H1 (cell line): ENCODE data around the gene MTFMT. TPM values are rescaled to one million over a fixed set of nuclear protein-coding genes. Genes with fewer than 3 reads are reported as not detected.

ENCODE experiments used
- CTCF ChIA-PET: fragments of 300-600 bp; sonication (Branson Sonifier 250); formaldehyde crosslinking; loops from one replicate; lab custom pipeline; 2021; ENCODE audit not compliant: partially characterized antibody; lab: Charles Lee
- POLR2A ChIA-PET: fragments of 300-600 bp; sonication (Branson Sonifier 250); formaldehyde crosslinking; loops from one replicate; lab custom pipeline; 2021; ENCODE audit warnings: inconsistent platforms; ENCODE audit not compliant: partially characterized antibody; lab: Charles Lee
- DNase-seq, 2 experiments: peaks; one replicate each; pipeline versions ENCODE4 v3.0.0 to v3.0.0-alpha.2; 2010 to 2022; ENCODE audit warnings: low spot score in 2 of 2, low read depth in 1 of 2, mixed read lengths in 1 of 2
- FAIRE-seq: peaks from 2 replicates; lab custom pipeline; 2011; peaks lifted over from hg19 to GRCh38; lab: Jason Lieb, UNC
- H2AFZ ChIP-seq: 2 replicates; pipeline ENCODE4 v1.8.1; 2012; ENCODE audit warnings: low read length, inconsistent platforms
- H2AK5ac ChIP-seq: 2 replicates; pipeline ENCODE4 v1.6.1; 2013; ENCODE audit warnings: low read depth, low read length
- H2BK120ac ChIP-seq: replicated peaks from 2 replicates; pipeline ENCODE3; 2013; ENCODE audit warnings: low read depth, low read length, inconsistent platforms
- H2BK12ac ChIP-seq: 2 replicates; pipeline ENCODE4 v1.6.1; 2013; ENCODE audit warnings: low read depth, low read length
- H2BK15ac ChIP-seq: 2 replicates; pipeline ENCODE4 v1.6.1; 2013; ENCODE audit warnings: low read length
- H2BK20ac ChIP-seq: 2 replicates; pipeline ENCODE4 v1.6.1; 2013; ENCODE audit warnings: low read length
- H2BK5ac ChIP-seq: 2 replicates; pipeline ENCODE4 v1.6.1; 2013; ENCODE audit warnings: low read depth, low read length
- H3K14ac ChIP-seq: 2 replicates; pipeline ENCODE4 v1.6.1; 2013; ENCODE audit warnings: inconsistent platforms; ENCODE audit not compliant: insufficient read length
- H3K18ac ChIP-seq: 2 replicates; pipeline ENCODE4 v1.6.1; 2013; ENCODE audit warnings: low read length; ENCODE audit errors: extremely low read depth
- H3K23ac ChIP-seq: 2 replicates; pipeline ENCODE4 v1.6.1; 2013; ENCODE audit warnings: inconsistent platforms; ENCODE audit not compliant: insufficient read length
- H3K23me2 ChIP-seq: 2 replicates; pipeline ENCODE4 v1.6.1; 2013; ENCODE audit warnings: low read depth, low read length
- H3K27ac ChIP-seq: 2 replicates; pipeline ENCODE4 v1.6.1; 2011; ENCODE audit warnings: low read depth, low read length, inconsistent platforms
- H3K27me3 ChIP-seq, 4 experiments: replicated peaks in 1 of 4; 1 replicate in 1 of 4; 2 replicates in 3 of 4; pipeline versions ENCODE4 v1.6.1 to v1.8.1; 2011 to 2013; ENCODE audit warnings: low read length in 3 of 4, mild to moderate bottlenecking in 3 of 4, inconsistent platforms in 2 of 4, mixed read lengths in 2 of 4, moderate library complexity in 1 of 4; ENCODE audit not compliant: control insufficient read depth in 3 of 4, insufficient read depth in 3 of 4; ENCODE audit errors: extremely low read depth in 1 of 4
- H3K36me3 ChIP-seq, 4 experiments: 2 replicates each; pipeline versions ENCODE4 v1.6.1 to v1.8.1; 2011 to 2013; ENCODE audit warnings: mild to moderate bottlenecking in 4 of 4, low read length in 3 of 4, moderate library complexity in 2 of 4, control low read depth in 1 of 4, inconsistent platforms in 1 of 4; ENCODE audit not compliant: insufficient read depth in 4 of 4, control insufficient read depth in 2 of 4
- H3K4ac ChIP-seq: replicated peaks from 2 replicates; pipeline ENCODE3; 2013; ENCODE audit warnings: low read length, low read depth, mixed read lengths, inconsistent platforms; ENCODE audit not compliant: insufficient read length
- H3K4me1 ChIP-seq, 4 experiments: replicated peaks in 1 of 4; 1 replicate in 1 of 4; 2 replicates in 3 of 4; pipeline versions ENCODE4 v1.6.1 to v1.8.1; 2011 to 2013; ENCODE audit warnings: low read length in 3 of 4, inconsistent platforms in 2 of 4, mixed read lengths in 1 of 4; ENCODE audit not compliant: insufficient read depth in 4 of 4, control insufficient read depth in 3 of 4
- H3K4me2 ChIP-seq, 2 experiments: 2 replicates each; pipeline versions ENCODE4 v1.6.1 to v1.8.1; 2011 to 2013; ENCODE audit warnings: low read depth in 2 of 2, low read length in 2 of 2, control low read depth in 1 of 2, inconsistent platforms in 1 of 2, mild to moderate bottlenecking in 1 of 2; ENCODE audit not compliant: insufficient read depth in 1 of 2
- H3K4me3 ChIP-seq, 4 experiments: fragments of 200-600, 300-600 bp in 1 of 4; sonication (generic), shearing (Covaris generic), sonication (Bioruptor Twin) in 1 of 4; 2 replicates each; pipeline versions ENCODE4 v1.5.1 to v1.8.1; 2011 to 2016; ENCODE audit warnings: low read length in 4 of 4, low read depth in 3 of 4, control low read depth in 2 of 4, inconsistent platforms in 2 of 4, mild to moderate bottlenecking in 2 of 4, mixed read lengths in 1 of 4, moderate library complexity in 1 of 4; ENCODE audit not compliant: insufficient read depth in 2 of 4; ENCODE audit errors: extremely low read depth in 1 of 4
- H3K56ac ChIP-seq: replicated peaks from 2 replicates; pipeline ENCODE3; 2013; ENCODE audit warnings: low read depth, mild to moderate bottlenecking, mixed read lengths, low read length, inconsistent platforms; ENCODE audit not compliant: insufficient read length
- H3K79me1 ChIP-seq: 2 replicates; pipeline ENCODE4 v1.6.1; 2013; ENCODE audit warnings: low read depth, low read length, control low read depth
- H3K79me2 ChIP-seq, 2 experiments: 2 replicates each; pipeline versions ENCODE4 v1.6.1 to v1.8.1; 2012 to 2013; ENCODE audit warnings: low read length in 2 of 2, mild to moderate bottlenecking in 2 of 2, inconsistent platforms in 1 of 2; ENCODE audit not compliant: insufficient read depth in 2 of 2, control insufficient read depth in 1 of 2
- H3K9ac ChIP-seq, 4 experiments: replicated peaks in 1 of 4; 1 replicate in 1 of 4; 2 replicates in 3 of 4; pipeline versions ENCODE4 v1.6.1 to v1.8.1; 2011 to 2013; ENCODE audit warnings: low read depth in 3 of 4, low read length in 3 of 4, control low read depth in 2 of 4, mild to moderate bottlenecking in 2 of 4, moderate library complexity in 2 of 4, inconsistent platforms in 1 of 4; ENCODE audit errors: extremely low read depth in 1 of 4
- H3K9me3 ChIP-seq, 2 experiments: 2 replicates each; pipeline versions ENCODE4 v1.6.1 to v1.8.1; 2012 to 2013; ENCODE audit warnings: mild to moderate bottlenecking in 2 of 2, moderate library complexity in 2 of 2, control low read depth in 1 of 2, inconsistent platforms in 1 of 2, low read depth in 1 of 2, low read length in 1 of 2, mixed read lengths in 1 of 2; ENCODE audit not compliant: insufficient read depth in 2 of 2
- H4K20me1 ChIP-seq, 2 experiments: replicated peaks in 1 of 2; 2 replicates each; pipeline versions ENCODE3 to v1.8.1; 2011 to 2013; ENCODE audit warnings: inconsistent platforms in 2 of 2, low read length in 2 of 2, mild to moderate bottlenecking in 1 of 2; ENCODE audit not compliant: insufficient read depth in 2 of 2, control insufficient read depth in 1 of 2
- H4K5ac ChIP-seq: 2 replicates; pipeline ENCODE4 v1.6.1; 2013; ENCODE audit warnings: low read length, low read depth, mixed read lengths, inconsistent platforms; ENCODE audit not compliant: insufficient read length
- H4K8ac ChIP-seq: 2 replicates; pipeline ENCODE4 v1.8.0; 2013; ENCODE audit warnings: mild to moderate bottlenecking, moderate library complexity, low read length, inconsistent platforms; ENCODE audit not compliant: insufficient read depth; ENCODE audit errors: extremely low read depth
- H4K91ac ChIP-seq: replicated peaks from 2 replicates; pipeline ENCODE3; 2013; ENCODE audit warnings: low read length, mixed read lengths, inconsistent platforms; ENCODE audit not compliant: insufficient read length
- CHD1 ChIP-seq: IDR thresholded peaks from 2 replicates; pipeline ENCODE4 v1.6.1; 2012; ENCODE audit warnings: low read depth, low read length, improper control_type of control experiment
- CREB1 ChIP-seq: IDR thresholded peaks from 2 replicates; pipeline ENCODE4 v1.6.1; 2012; ENCODE audit warnings: inconsistent platforms
- EGR1 ChIP-seq: IDR thresholded peaks from 2 replicates; pipeline ENCODE4 v1.6.1; 2011; ENCODE audit warnings: low read depth, low read length, borderline replicate concordance
- HDAC2 ChIP-seq, 2 experiments: fragments of 300-600 bp in 1 of 2; sonication (generic) in 1 of 2; IDR thresholded peaks; 2 replicates each; pipeline ENCODE4 v1.6.1; 2011 to 2012; ENCODE audit warnings: low read depth in 2 of 2, low read length in 2 of 2, mild to moderate bottlenecking in 2 of 2, moderate library complexity in 2 of 2, borderline replicate concordance in 1 of 2, inconsistent platforms in 1 of 2
- MAX ChIP-seq: IDR thresholded peaks from 2 replicates; pipeline ENCODE4 v1.6.1; 2012; ENCODE audit warnings: inconsistent platforms
- POLR2A ChIP-seq, 2 experiments: IDR thresholded peaks; 1 replicate in 1 of 2; 2 replicates in 1 of 2; pipeline ENCODE4 v1.6.1; 2011; ENCODE audit warnings: low read depth in 2 of 2, low read length in 2 of 2, mild to moderate bottlenecking in 2 of 2; ENCODE audit errors: control extremely low read depth in 1 of 2
- RBBP5 ChIP-seq: IDR thresholded peaks from 2 replicates; pipeline ENCODE4 v1.7.1; 2012; ENCODE audit warnings: low read depth, mild to moderate bottlenecking, inconsistent platforms, low read length, moderate library complexity, borderline replicate concordance
- RFX5 ChIP-seq: IDR thresholded peaks from 2 replicates; pipeline ENCODE4 v1.6.1; 2011; ENCODE audit warnings: low read depth, low read length, improper control_type of control experiment, borderline replicate concordance
- SAP30 ChIP-seq: fragments of 300-600 bp; sonication (generic); IDR thresholded peaks from 2 replicates; pipeline ENCODE4 v1.7.1; 2012; ENCODE audit warnings: low read length, moderate library complexity, mild to moderate bottlenecking, inconsistent platforms; ENCODE audit not compliant: insufficient read depth, insufficient replicate concordance
- SIN3A ChIP-seq, 2 experiments: IDR thresholded peaks in 1 of 2; conservative IDR thresholded peaks in 1 of 2; 2 replicates each; pipeline ENCODE4 v1.6.1; 2011 to 2012; ENCODE audit warnings: low read length in 2 of 2, improper control_type of control experiment in 1 of 2, low read depth in 1 of 2, mild to moderate bottlenecking in 1 of 2
- SP1 ChIP-seq: IDR thresholded peaks from 2 replicates; pipeline ENCODE4 v1.6.1; 2011; ENCODE audit warnings: low read depth, low read length
- USF2 ChIP-seq: IDR thresholded peaks from 2 replicates; pipeline ENCODE4 v1.6.1; 2011; ENCODE audit warnings: low read length, improper control_type of control experiment
- WGBS, 2 experiments: shearing (Covaris generic) in 1 of 2; methylation state at CpG; one replicate each; pipeline versions ENCODE4 v1.1.6 to v1.1.7; 2013 to 2015; ENCODE audit warnings: low lambda C conversion rate in 2 of 2, mixed read lengths in 2 of 2, inconsistent platforms in 1 of 2, low coverage in 1 of 2, missing lambda C conversion rate in 1 of 2; ENCODE audit not compliant: insufficient replicate concordance in 2 of 2, insufficient coverage in 1 of 2, insufficient read length in 1 of 2; ENCODE audit errors: extremely low coverage in 1 of 2, missing lambda C conversion rate in 1 of 2; 5-methylcytosine and 5-hydroxymethylcytosine counted together
- polyA plus RNA-seq, 7 experiments: library from polyadenylated mRNA; depleted of rRNA in 3 of 7; stranded (reverse) in 5 of 7; unstranded in 2 of 7; fragments of >200 nt in 5 of 7; fragments of 200-250 nt in 2 of 7; gene quantifications; 1 replicate in 5 of 7; 2 replicates in 1 of 7; 4 replicates in 1 of 7; pipeline versions ENCODE4 v1.2.1 to v1.2.3, GENCODE V29; 2011 to 2013; ENCODE audit warnings: missing spikeins in 2 of 7, mixed read lengths in 2 of 7
- total RNA-seq: library from RNA; stranded (reverse); fragmentation: NEBNext Ultra II Directional; extraction: Animal tissue kit (Norgen Biotek cat#: 25700); gene quantifications from 2 replicates; pipeline ENCODE4 v1.2.1, GENCODE V29; 2021

MTFMT gene
- total and polyA plus RNA-seq, 2 of the 8 experiments (the other 6 are each of a cell fraction or from before 2014, with no cell fraction given), result 7.7 to 20.8 TPM

- H2BK120ac ChIP-seq, result no peak overlapping the region
- H3K9ac ChIP-seq, result no peak overlapping the region
- H3K23me2 ChIP-seq, result no peaks in the 10 kb centered on the region
- H3K4ac ChIP-seq, result no peak overlapping the region
- H2BK5ac ChIP-seq, result no peak overlapping the region
- no peaks in the 10 kb centered on the region for H4K20me1 ChIP-seq
- no peak overlapping the region for H3K23ac ChIP-seq
- CTCF ChIA-PET, result interaction anchor here (1.7 to 33.2 kb wide), 2 partner anchors 24 to 52 kb away, joined by 9 to 1213 read pairs; partner anchors contain the start of genes KBTBD13 and RASL12
- no peak overlapping the region for H3K27ac ChIP-seq
- POLR2A ChIA-PET, result no interaction called here
- no peak overlapping the region for H2AK5ac ChIP-seq
- no peaks in the 10 kb centered on the region; a peak in 2 of 7 replicates for H3K27me3 ChIP-seq
- no peak overlapping the region for H2AFZ ChIP-seq
- H3K4me3 ChIP-seq, result peak overlapping the region in 2 of 4 experiments; percentile 15 to 44; a peak in 4 of 8 replicates
- no peak overlapping the region for H3K18ac ChIP-seq
- WGBS, 2 experiments, result 12% methylated on average over 19 of the region's 19 CpGs; no CpG with 5 or more reads in 1 of the 2 experiments
- no peak overlapping the region for H2BK12ac ChIP-seq
- no peak overlapping the region for H2BK20ac ChIP-seq
- no peaks in the 10 kb centered on the region for H3K36me3 ChIP-seq
- FAIRE-seq (no peak), DNase-seq (peak; percentile 61 to 88)
- no peaks in the 10 kb centered on the region for H3K9me3 ChIP-seq
- H3K79me2 ChIP-seq, result no peaks in the 10 kb centered on the region
- no peak overlapping the region for H4K5ac ChIP-seq
- H3K79me1 ChIP-seq, result no peaks in the 10 kb centered on the region
- no peak overlapping the region for H4K8ac ChIP-seq
- H3K4me1 ChIP-seq, result no peaks in the 10 kb centered on the region; a peak in 1 of 7 replicates
- no peak overlapping the region for H3K56ac ChIP-seq
- peak overlapping the region; percentile 26 to 84 for H3K4me2 ChIP-seq
- no peak overlapping the region for H2BK15ac ChIP-seq
- H4K91ac ChIP-seq, result no peak overlapping the region
- no peak overlapping the region for H3K14ac ChIP-seq
- TF ChIP-seq POLR2A (IDR thresholded peaks at IDR 0.05; ENCODE audit: control extremely low read depth in 1 of 2, low read depth in 2 of 2, low read length in 2 of 2) (no peak), SAP30 (peak; percentile 90), RFX5 (peak; percentile 74; the same call in 1 of the 2 replicates), RBBP5 (no peak), USF2 (peak; percentile 93), CHD1 (no peak), SP1 (peak; percentile 93), SIN3A (conservative IDR thresholded peaks at IDR 0.05 in 1 of 2, IDR thresholded peaks at IDR 0.05 in 1 of 2; ENCODE audit: low read depth in 1 of 2, low read length in 2 of 2) (peak; percentile 90 to 91; a peak in 3 of 4 replicates), EGR1 (peak; percentile 63; the same call in 1 of the 2 replicates), MAX (peak; percentile 58), HDAC2 (IDR thresholded peaks at IDR 0.05; ENCODE audit: borderline replicate concordance in 1 of 2, low read depth in 2 of 2, low read length in 2 of 2) (0 out of 4 replicates have a peak, but pooled peaks of 1 of the 2 experiments have one; percentile 52), CREB1 (0 out of 2 replicates have a peak, but pooled peaks have one; percentile 40)
These were observed 20.0 kb upstream of the MTFMT start for GRCh38 chr15:65049418-65049840.
